Measurements from ENCODE around the gene LPIN1.

LPIN1 gene

DNA sequence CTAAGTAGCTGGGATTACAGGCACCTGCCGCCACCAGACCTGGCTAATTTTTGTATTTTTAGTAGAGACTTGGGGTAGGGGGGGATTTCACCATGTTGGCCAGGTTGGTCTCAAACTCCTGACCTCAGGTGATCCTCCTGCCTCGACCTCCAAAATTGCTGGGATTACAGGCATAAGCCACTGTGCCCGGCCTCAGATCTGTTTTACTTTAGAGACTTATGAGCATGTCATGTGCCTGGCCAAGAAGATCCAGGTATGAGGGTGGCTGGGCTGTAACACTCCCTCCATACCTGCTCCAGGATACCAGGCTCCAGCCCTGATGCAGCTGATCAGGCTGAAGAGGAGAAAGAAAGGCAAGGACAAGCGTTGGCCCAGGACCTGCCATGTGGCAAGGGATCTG, 125.0 kb downstream of the LPIN1 start:
- no peak overlapping the region for H3K27ac ChIP-seq
- TF ChIP-seq, protein P1, sequence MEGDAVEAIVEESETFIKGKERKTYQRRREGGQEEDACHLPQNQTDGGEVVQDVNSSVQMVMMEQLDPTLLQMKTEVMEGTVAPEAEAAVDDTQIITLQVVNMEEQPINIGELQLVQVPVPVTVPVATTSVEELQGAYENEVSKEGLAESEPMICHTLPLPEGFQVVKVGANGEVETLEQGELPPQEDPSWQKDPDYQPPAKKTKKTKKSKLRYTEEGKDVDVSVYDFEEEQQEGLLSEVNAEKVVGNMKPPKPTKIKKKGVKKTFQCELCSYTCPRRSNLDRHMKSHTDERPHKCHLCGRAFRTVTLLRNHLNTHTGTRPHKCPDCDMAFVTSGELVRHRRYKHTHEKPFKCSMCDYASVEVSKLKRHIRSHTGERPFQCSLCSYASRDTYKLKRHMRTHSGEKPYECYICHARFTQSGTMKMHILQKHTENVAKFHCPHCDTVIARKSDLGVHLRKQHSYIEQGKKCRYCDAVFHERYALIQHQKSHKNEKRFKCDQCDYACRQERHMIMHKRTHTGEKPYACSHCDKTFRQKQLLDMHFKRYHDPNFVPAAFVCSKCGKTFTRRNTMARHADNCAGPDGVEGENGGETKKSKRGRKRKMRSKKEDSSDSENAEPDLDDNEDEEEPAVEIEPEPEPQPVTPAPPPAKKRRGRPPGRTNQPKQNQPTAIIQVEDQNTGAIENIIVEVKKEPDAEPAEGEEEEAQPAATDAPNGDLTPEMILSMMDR (conservative IDR thresholded peaks at IDR 0.05) = no peak
- no peak for TF ChIP-seq ZFX (IDR thresholded peaks at IDR 0.05)

GRCh38 chr2:11872247-11872947, 126.0 kb downstream of the LPIN1 start:
- TF ChIP-seq, protein P1 (conservative IDR thresholded peaks at IDR 0.05) = no peak
- TF ChIP-seq ZFX (IDR thresholded peaks at IDR 0.05) = no peak
- H3K27ac ChIP-seq = no peak overlapping the region

DNA sequence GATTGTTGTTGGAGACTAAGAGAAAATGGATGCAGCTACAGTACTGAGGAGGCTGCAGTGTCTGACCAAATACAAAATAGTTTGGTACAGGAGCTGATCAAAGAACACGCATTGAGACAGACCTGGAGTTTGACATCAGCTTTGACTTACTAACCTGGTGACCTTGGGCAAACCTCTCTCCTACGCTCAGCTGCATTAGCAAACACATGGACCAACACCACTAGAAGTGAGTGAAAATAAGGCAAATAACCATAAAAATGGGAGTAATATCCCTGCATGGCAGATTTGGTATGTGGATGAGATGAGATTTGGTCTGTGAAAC, 126.5 kb downstream of the LPIN1 start:
- TF ChIP-seq ZFX (IDR thresholded peaks at IDR 0.05) = no peak
- TF ChIP-seq, protein P1 (conservative IDR thresholded peaks at IDR 0.05) = no peak
- H3K27ac ChIP-seq = no peak overlapping the region

DNA sequence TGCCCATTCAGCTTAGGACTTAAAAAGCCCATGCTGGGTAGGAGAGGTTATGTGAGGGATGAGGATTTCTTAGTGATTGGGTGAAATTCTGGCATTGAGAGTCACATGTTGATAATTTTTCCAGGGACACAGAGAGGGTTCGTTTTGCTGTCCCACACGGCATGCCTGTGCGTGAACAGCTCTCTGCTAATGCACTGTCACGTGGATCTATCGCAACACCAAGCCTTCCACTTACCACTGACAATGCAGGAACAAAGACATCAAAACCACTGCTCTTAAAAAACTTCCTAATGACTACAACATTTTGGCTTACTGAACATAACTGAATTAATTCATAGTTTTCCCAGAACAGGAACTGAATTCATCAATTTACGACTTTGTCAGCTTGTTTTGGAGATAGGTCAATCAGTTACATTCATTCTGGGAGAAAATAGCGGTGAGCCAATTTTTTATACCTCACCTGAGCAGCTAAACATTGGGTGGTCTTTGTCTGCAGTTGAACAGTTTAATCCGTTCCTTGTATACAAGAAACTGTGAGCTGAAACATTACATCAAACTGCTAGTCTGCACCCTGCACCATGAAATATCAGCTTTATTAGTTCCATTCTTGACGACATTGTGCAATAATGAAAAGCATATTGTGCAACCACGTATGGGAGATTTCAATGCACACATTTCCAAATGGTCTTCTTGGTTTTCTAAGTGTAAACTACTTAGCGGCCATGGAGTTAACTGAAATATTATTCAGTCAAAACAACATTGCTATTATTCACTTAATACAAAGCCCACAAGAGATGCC, 127.1 kb downstream of the LPIN1 start:
- TF ChIP-seq ZFX (IDR thresholded peaks at IDR 0.05) = no peak
- TF ChIP-seq, protein P1 (conservative IDR thresholded peaks at IDR 0.05) = no peak
- no peak overlapping the region for H3K27ac ChIP-seq

- TF ChIP-seq, protein P1 (conservative IDR thresholded peaks at IDR 0.05) = no peak
- TF ChIP-seq ZFX (IDR thresholded peaks at IDR 0.05) = no peak
- no peak overlapping the region for H3K27ac ChIP-seq
Observed at GRCh38 chr2:11874861-11875260, 128.4 kb downstream of the LPIN1 start.

- H3K27ac ChIP-seq = no peak overlapping the region
- TF ChIP-seq, protein P1 (conservative IDR thresholded peaks at IDR 0.05) = no peak
- no peak for TF ChIP-seq ZFX (IDR thresholded peaks at IDR 0.05)
Observed at GRCh38 chr2:11875481-11875880, 129.0 kb downstream of the LPIN1 start.

DNA sequence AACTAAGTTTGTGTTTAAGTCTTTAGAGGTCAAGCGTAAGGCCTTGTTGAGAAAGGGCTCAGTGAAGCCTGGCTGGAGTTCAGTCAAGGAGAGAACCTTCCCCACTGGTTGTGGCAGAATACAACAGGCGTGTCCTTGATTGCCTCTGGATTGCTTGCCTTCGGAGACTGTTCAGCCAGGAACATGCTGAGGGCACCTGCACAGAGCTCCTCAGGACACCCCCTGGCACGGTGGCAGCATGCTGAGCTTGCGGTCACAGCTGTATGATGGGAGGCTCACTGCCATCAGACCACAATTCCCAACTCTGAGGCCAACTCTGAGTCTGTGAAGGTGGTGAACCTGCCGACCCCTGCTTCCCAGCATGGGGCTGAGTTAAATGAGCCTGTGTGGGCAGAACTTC, 130.0 kb downstream of the LPIN1 start:
- TF ChIP-seq ZFX (IDR thresholded peaks at IDR 0.05) = no peak
- TF ChIP-seq, protein P1 (conservative IDR thresholded peaks at IDR 0.05) = no peak
- no peak overlapping the region for H3K27ac ChIP-seq
